GM21576 (cell line): Measurements from ENCODE around the gene NUBPL.

Experiments used
- ATAC-seq: cut with Tn5 transposase; IDR thresholded peaks from one replicate; pipeline ENCODE4 v1.9.1; 2021; ENCODE audit warnings: mild to moderate bottlenecking, moderate library complexity; ENCODE audit not compliant: unreplicated experiment

The NUBPL gene

GRCh38 chr14:31561155-31561846 lies at the start of gene NUBPL:
NUBPL (plus strand) TSS chr14:31561404; CDS start chr14:31561440, 36 bp downstream.
- ATAC-seq = peak; percentile 95

- no peak for ATAC-seq
Observed at GRCh38 chr14:31527087-31527486, 34.1 kb upstream of the NUBPL start.

GRCh38 chr14:31527546-31527945 lies 33.7 kb upstream of the NUBPL start:
- no peak for ATAC-seq

GRCh38 chr14:31529053-31529452 lies 32.2 kb upstream of the NUBPL start:
- ATAC-seq = no peak

GRCh38 chr14:31530136-31530535 lies 31.1 kb upstream of the NUBPL start:
- ATAC-seq = no peak

GRCh38 chr14:31536201-31536960 lies 24.8 kb upstream of the NUBPL start:
- ATAC-seq = no peak

GRCh38 chr14:31541702-31542101 lies 19.5 kb upstream of the NUBPL start:
- ATAC-seq = no peak

- no peak for ATAC-seq
Observed at GRCh38 chr14:31543969-31544799, 17.0 kb upstream of the NUBPL start.

GRCh38 chr14:31544816-31545215 lies 16.4 kb upstream of the NUBPL start:
- ATAC-seq = no peak

GRCh38 chr14:31545328-31545727 lies 15.9 kb upstream of the NUBPL start:
- ATAC-seq = no peak

- no peak for ATAC-seq
Observed at GRCh38 chr14:31549817-31550216, 11.4 kb upstream of the NUBPL start.

GRCh38 chr14:31550589-31550988 lies 10.6 kb upstream of the NUBPL start:
- no peak for ATAC-seq

GRCh38 chr14:31556191-31556590 lies 5.0 kb upstream of the NUBPL start:
- ATAC-seq = no peak

- ATAC-seq = no peak
Observed at GRCh38 chr14:31559939-31560338, 1.3 kb upstream of the NUBPL start.

GRCh38 chr14:31560759-31561154 lies 447 bp upstream of the NUBPL start:
- ATAC-seq = peak; percentile 8

GRCh38 chr14:31564194-31564593 lies 3.0 kb downstream of the NUBPL start:
- no peak for ATAC-seq

- ATAC-seq = no peak
Observed at GRCh38 chr14:31566456-31566855, 5.3 kb downstream of the NUBPL start.

- no peak for ATAC-seq
Observed at GRCh38 chr14:31567655-31568054, 6.5 kb downstream of the NUBPL start.

GRCh38 chr14:31568161-31568560 lies 7.0 kb downstream of the NUBPL start:
- no peak for ATAC-seq

- ATAC-seq = no peak
Observed at GRCh38 chr14:31568671-31569070, 7.5 kb downstream of the NUBPL start.

- no peak for ATAC-seq
Observed at GRCh38 chr14:31572955-31573354, 11.8 kb downstream of the NUBPL start.

GRCh38 chr14:31576949-31577348 lies 15.7 kb downstream of the NUBPL start:
- ATAC-seq = no peak
